ENCODE results near the gene PAX8. TPM values are rescaled to one million over a fixed set of nuclear protein-coding genes. Genes with fewer than 3 reads are reported as not detected.
A peak's percentile ranks its signal among the peaks of the same experiment; 100 is the strongest.

The PAX8 gene
- polyA plus RNA-seq, 1 experiment: 1.6 TPM

DNA sequence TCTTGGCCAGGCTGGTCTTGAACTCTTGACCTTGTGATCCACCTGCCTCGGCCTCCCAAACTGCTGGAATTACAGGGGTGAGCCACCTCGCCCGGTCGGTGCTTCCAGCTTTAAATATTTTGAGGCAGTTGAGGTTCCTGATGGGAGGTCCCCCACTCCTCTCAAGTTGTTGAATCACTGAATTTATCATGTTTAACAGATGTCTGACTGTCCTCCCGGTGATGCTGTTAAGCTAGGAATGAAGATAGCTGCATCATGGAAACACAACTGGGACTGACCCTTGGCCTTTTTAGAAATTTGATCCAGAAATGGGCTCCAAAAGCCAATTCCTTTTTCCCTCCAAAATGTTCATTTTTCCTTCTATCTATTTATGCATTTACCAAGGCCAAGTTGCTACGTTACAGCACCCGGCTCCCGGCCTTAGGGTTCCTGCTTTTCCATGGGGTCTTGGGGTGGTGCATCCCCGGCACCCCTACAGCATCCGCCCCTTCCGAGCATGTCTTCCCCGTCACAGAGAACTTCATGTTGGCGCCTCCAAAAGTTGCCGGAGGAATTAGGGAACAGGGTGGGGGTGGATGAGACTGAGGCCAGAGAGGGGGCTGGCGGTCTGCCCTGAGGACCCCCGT lies 43.9 kb downstream of the PAX8 start:
- Histone ChIP-seq H3K27me3 (ENCODE audit: control insufficient read depth, insufficient read depth, low read length) (no peaks in the 10 kb centered on the region), H3K36me3 (ENCODE audit: control insufficient read depth, insufficient read depth, low read length) (no peaks in the 10 kb centered on the region; the same call in 1 of the 2 replicates), H3K4me3 (ENCODE audit: low read depth, low read length) (peak overlapping the region; percentile 72)
- CTCF ChIA-PET: interaction anchor here (0.9 to 11.2 kb wide), 4 partner anchors 11 to 96 kb away, joined by 3 to 119 read pairs (median 6); no protein-coding TSS in a partner anchor
- TF ChIP-seq, protein P1, sequence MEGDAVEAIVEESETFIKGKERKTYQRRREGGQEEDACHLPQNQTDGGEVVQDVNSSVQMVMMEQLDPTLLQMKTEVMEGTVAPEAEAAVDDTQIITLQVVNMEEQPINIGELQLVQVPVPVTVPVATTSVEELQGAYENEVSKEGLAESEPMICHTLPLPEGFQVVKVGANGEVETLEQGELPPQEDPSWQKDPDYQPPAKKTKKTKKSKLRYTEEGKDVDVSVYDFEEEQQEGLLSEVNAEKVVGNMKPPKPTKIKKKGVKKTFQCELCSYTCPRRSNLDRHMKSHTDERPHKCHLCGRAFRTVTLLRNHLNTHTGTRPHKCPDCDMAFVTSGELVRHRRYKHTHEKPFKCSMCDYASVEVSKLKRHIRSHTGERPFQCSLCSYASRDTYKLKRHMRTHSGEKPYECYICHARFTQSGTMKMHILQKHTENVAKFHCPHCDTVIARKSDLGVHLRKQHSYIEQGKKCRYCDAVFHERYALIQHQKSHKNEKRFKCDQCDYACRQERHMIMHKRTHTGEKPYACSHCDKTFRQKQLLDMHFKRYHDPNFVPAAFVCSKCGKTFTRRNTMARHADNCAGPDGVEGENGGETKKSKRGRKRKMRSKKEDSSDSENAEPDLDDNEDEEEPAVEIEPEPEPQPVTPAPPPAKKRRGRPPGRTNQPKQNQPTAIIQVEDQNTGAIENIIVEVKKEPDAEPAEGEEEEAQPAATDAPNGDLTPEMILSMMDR (IDR thresholded peaks at IDR 0.05; ENCODE audit: insufficient read depth, low read depth, low read length): no peak
- no peak for DNase-seq (ENCODE audit: low read depth)
- POLR2A ChIA-PET: interaction anchor here (0.5 to 1.1 kb wide), 2 partner anchors 11 to 53 kb away, joined by 3 to 11 read pairs; no protein-coding TSS in a partner anchor

DNA sequence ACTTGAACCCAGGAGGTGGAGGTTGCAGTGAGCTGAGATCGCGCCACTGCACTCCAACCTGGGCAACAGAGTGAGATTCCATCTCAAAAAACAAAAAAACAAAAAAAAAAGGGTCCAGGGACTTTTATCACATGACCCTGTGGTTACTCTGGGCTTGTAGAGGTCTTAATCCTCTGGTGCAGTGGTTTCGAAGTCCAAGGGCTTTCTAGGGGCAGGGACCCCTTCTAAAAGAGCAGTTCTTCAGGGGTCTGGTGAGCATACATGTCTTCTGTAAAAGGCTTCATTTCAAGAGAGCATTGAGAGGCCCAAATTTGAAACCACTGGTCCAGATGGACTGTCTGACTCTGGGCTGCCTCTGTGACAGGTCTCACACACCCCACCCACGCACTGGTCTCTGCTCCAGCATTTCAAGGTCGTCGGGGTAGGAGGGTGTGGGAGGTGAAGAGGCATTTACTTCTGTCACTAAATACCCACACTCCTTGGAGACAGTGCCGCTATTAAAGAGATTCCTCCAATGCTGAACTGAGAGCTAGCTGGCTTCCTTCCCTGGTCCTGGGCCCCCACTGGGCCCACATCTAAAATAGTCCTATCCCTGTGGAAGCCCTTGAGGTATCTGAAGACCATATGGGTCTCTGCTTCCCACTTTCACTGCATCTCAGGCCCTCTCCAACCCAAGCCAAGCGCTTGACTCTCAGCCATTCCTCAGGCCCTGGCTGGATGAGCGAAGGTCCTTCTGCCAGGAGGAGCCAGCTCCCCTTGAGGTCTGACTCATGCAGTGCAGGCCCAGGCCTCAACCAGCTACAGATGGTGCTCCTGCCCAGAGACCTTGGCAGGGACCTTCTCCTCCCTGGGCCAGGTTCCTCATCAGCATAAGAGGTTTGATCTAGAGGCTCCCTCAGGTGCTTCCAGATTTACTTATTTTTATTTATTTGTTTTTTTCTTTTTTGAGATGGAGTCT lies 44.8 kb downstream of the PAX8 start:
- no peak for DNase-seq (ENCODE audit: low read depth)

DNA sequence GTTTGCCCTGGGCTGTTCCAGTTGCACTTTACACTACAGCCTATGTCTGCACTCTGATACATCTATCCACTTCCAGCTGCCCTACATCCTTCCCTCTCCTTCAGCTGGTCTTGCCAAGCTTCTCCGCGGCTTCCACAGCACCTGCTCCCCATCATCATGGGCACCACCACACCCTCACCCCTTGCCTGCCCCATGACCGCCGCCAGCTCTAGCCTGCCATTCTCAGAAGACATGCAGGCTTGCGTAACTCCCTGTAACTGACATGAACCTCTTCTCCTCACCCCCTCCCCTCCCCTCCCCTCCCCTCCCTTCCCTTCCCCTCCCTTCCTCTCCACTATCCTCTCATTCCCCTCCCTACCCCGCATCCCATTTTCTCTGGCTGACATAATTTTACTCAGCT lies 46.0 kb downstream of the PAX8 start:
- CTCF ChIA-PET: interaction anchor here (1.3 to 3.2 kb wide), 3 partner anchors 8 to 34 kb away, joined by 5 to 13 read pairs (median 5); no protein-coding TSS in a partner anchor
- no peaks in the 10 kb centered on the region for H3K27me3 ChIP-seq (ENCODE audit: control insufficient read depth, insufficient read depth, low read length)
- POLR2A ChIA-PET: no interaction called here
- TF ChIP-seq, protein P1 (IDR thresholded peaks at IDR 0.05; ENCODE audit: insufficient read depth, low read depth, low read length): no peak
- no peak for DNase-seq (ENCODE audit: low read depth)
- no peak overlapping the region for H3K4me3 ChIP-seq (ENCODE audit: low read depth, low read length)
- no peaks in the 10 kb centered on the region; the same call in 1 of the 2 replicates for H3K36me3 ChIP-seq (ENCODE audit: control insufficient read depth, insufficient read depth, low read length)

More for the DNA sequence above, 44.8 kb downstream of the PAX8 start:
- H3K4me3 ChIP-seq (ENCODE audit: low read depth, low read length): no peak overlapping the region
- POLR2A ChIA-PET: no interaction called here
- CTCF ChIA-PET: interaction anchor here (0.7 to 11.2 kb wide), 5 partner anchors 12 to 136 kb away, joined by 3 to 119 read pairs (median 5); no protein-coding TSS in a partner anchor
- H3K27me3 ChIP-seq (ENCODE audit: control insufficient read depth, insufficient read depth, low read length): no peaks in the 10 kb centered on the region
- H3K36me3 ChIP-seq (ENCODE audit: control insufficient read depth, insufficient read depth, low read length): no peaks in the 10 kb centered on the region; the same call in 1 of the 2 replicates
- TF ChIP-seq, protein P1 (IDR thresholded peaks at IDR 0.05; ENCODE audit: insufficient read depth, low read depth, low read length): peak; percentile 31

DNA sequence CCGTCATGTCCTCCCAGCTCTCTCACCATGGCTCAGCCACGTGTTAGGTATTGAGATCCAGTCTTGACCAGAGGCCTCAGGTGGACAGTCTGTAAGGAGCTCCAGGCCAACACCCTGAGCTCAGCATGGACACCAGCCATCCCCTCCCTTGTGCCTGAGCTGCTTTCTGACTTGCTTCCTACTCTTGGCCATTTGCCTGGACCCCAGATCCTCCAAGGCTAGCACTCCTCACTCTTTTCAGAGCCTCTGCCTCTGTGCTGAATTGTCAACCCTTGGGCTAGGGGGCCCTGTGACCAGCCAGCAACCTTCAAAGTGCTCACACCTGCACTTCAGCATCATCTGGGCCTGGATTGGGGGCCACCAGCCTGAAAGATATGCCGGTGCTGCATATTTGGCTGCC lies 46.6 kb downstream of the PAX8 start:
- no peak for DNase-seq (ENCODE audit: low read depth)
- CTCF ChIA-PET: interaction anchor here (1.3 to 3.2 kb wide), 4 partner anchors 9 to 33 kb away, joined by 5 to 13 read pairs (median 5); no protein-coding TSS in a partner anchor
- H3K4me3 ChIP-seq (ENCODE audit: low read depth, low read length): no peak overlapping the region
- TF ChIP-seq, protein P1 (IDR thresholded peaks at IDR 0.05; ENCODE audit: insufficient read depth, low read depth, low read length): no peak
- POLR2A ChIA-PET: no interaction called here
- H3K27me3 ChIP-seq (ENCODE audit: control insufficient read depth, insufficient read depth, low read length): no peaks in the 10 kb centered on the region
- H3K36me3 ChIP-seq (ENCODE audit: control insufficient read depth, insufficient read depth, low read length): no peaks in the 10 kb centered on the region; the same call in 1 of the 2 replicates
